Inferior parietal cortex (tissue), 1 donor: ENCODE data around the gene STK11.

Source experiments
- DNase-seq: peaks from one replicate; pipeline ENCODE4 v3.0.0-alpha.2; 2016; ENCODE audit errors: extremely low spot score

STK11 gene

DNA sequence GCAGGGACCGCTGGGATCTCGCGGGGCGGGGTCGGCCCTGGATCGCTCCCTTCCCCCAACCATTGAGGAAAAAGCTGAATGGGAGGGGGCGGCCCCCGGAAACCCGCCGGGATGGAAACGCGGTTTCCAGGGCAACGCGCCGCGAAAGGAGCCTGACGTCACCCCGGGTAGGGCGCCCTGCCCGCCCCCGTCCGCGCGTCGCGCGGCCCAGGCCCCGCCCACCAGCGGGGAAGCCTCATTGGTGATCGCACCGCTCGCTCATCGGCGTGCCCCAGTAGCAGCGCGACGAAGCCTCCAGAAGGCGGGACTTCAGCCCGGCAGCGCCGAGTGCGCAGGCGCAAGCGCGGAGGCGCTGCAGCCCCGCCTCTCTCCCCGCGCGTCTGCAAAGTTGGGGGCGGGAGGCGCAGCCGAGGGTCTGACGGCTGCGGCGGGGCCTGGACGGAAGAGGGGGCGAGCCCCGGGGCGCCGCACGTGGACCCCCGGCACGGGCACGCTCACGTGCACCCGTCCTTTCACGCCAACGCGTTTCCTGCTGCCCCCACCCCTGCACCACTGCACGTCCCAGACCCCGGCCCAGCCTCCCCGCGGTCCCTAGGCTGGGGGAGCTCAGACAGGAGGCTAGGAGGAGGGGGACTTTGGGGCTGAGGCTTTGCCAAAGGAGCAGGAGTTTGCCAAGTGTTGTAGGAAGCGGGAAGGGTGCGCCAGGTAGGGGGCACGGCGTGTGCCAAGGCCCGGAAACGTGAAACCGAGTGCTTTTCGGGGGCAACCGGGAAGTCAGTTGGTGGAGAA lies 55.4 kb downstream of the STK11 start:
- peak; percentile 96 for DNase-seq

DNA sequence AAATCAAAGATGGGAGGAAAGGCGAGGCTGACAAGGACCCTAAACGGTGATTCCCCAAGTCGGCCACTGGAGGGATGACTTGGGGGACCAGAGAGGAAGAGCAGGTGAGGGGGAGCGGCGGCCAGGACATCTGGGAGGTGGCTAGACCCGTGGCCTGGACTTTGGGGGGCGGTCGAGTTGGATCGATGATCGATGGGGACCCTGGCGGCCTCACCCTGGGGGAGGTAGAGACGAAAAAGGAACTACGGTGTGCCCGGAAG lies 55.9 kb downstream of the STK11 start:
- DNase-seq, result no peak

- DNase-seq, result no peak
Observed at GRCh38 chr19:1261798-1262622, 56.4 kb downstream of the STK11 start.

GRCh38 chr19:1262623-1263123 lies 57.1 kb downstream of the STK11 start:
- no peak for DNase-seq

GRCh38 chr19:1263188-1263587 lies 57.6 kb downstream of the STK11 start:
- DNase-seq, result no peak

DNA sequence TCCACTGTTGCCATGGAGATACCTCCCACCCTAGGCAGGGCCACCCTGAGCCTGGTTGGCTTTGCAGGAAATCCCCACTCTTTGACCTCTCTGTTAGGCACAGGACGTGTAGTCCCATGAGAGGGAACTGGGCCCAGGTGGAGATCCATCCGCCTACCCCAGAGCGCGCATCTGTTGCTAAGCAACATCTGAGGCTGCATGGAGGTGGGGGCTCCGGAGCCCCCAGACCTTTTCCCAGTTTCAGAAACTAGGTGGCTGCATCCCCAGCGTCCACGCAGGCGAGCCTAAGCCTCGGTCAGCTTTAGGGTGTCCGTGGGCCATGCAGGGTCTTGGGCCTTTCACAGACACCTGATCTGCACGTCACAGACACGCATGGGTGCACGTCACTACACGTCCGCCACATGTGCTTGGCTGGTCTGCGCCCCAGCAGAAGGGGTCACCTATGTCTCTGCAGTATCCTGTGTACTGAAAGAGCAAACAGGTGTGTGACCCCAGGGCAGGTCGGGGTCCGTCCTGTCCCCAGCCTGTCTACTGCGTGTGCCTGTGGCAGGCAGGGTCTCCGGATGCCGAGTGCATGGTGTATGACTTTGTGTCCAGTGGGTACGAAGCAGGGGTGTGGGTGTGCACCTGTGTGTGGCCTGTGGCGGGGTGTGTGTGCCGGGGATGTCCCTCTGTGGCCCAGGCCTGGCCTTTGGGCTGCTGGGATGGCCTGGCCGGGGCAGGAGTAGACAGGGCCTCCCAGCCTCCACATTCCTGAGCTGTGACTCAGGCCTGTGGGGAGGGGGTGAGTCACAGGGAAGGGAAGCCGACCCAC lies 59.4 kb downstream of the STK11 start:
- DNase-seq, result no peak

DNA sequence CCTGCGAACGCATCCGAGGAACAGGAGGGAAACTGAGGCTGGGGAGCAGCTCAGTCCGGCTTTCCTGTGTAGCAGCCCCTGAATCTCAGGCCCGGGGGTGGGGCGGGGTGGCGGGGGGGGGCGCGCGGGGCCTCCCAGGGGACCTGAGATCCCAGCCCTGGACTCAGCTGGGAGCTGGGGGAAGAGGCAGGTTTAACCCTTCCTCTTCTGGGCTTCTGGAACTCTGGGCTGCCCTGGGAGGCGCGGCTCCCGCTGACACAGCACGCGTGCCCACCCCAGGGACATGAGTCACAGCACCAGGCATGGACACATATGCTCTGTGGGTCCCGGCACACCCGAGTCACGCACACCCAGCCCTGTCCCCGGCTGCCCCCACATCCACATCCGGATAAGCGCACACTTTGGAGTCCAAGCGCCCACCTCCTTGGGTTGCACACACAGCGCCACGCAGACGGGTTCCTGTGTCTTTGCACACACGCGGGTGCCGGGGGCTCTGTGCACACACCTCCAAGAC lies 60.1 kb downstream of the STK11 start:
- no peak for DNase-seq

DNA sequence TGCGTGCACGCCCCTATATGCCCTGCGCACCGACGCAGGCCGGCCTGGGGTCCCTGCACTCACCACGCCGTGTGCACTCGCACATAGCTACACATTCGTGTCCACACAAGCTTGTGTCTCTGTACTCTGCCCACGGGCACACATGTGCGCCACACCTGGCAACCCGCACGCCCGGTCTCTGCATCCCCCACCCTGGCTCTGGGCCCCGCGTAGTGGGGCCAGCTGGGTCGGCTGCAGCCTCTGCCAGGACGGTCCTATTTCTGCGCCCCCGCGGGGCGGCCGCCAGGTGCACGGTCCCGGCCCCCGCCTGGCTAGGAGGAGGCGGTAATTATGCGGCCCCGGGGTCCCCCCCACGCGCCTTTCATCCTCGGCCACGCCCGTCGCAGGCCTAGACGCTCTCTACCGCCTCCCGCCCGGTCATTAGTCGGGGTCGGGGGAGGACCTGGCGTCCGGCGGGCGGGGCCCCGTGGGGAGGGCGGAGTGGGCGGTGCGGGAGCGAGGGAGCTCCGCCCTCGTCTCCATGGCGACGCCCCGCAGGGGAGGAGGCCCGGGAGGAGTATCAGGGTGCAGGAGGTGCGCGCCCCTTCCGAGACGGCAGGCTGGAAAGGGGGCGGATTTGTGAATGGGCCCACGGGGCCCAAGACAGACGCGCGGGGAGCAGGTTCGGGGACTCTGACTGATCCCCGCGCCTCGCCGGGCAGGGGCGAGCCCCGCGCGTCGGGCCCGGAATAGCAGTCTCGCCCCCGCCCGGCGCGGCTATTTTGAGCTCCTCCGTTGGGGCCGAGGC lies 60.7 kb downstream of the STK11 start:
- peak; percentile 78 for DNase-seq

- DNase-seq, result peak; percentile 72
Observed at GRCh38 chr19:1266916-1267476, 61.4 kb downstream of the STK11 start.

GRCh38 chr19:1267477-1268225 lies 62.1 kb downstream of the STK11 start:
- no peak for DNase-seq

DNA sequence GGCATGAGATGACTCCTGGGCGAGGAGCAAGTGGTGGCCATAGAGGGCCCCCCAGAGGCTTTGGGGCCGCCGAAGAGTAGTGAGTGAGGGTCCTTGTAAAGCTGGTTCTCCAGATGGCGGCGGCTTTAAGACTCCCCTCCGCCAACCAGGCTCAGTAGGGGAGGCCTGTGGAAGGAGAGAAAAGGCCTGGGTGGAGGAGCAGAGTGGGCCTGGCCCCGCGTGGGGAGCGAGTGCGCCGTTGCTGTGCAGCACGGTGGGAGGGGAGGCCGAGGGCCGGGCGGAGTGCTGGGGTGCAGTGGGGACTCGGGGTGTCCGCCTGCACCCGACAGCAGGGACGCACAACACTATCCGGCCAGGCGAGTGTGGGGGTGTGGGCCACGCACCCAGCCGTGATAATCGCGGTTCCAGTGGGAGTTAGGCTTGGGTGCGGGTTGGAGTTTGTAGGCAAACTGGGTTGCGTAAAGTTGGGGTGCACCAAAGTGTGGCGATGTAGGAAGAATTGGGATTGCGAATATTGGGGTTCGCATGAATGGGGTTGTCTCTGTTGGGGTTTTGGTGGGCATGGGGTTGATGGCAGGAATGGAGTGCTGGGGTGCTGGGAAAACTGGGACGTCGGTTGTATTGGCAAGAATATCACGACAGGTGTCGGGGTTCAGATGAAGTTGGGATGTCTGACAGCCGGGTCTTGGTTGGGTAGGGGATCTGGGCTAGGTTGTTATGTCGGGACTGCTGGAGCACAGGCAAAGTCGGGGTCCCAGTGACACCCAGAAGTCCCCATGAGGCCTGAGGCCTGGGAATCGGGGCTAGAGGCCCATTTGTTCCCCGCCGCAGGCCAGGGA lies 62.9 kb downstream of the STK11 start:
- no peak for DNase-seq

- DNase-seq, result peak; percentile 98
Observed at GRCh38 chr19:1269065-1269477, 63.5 kb downstream of the STK11 start, which contains the start of gene CIRBP. CIRBP (plus strand) TSS chr19:1269332; CDS start chr19:1270934, 1,602 bp downstream.

DNA sequence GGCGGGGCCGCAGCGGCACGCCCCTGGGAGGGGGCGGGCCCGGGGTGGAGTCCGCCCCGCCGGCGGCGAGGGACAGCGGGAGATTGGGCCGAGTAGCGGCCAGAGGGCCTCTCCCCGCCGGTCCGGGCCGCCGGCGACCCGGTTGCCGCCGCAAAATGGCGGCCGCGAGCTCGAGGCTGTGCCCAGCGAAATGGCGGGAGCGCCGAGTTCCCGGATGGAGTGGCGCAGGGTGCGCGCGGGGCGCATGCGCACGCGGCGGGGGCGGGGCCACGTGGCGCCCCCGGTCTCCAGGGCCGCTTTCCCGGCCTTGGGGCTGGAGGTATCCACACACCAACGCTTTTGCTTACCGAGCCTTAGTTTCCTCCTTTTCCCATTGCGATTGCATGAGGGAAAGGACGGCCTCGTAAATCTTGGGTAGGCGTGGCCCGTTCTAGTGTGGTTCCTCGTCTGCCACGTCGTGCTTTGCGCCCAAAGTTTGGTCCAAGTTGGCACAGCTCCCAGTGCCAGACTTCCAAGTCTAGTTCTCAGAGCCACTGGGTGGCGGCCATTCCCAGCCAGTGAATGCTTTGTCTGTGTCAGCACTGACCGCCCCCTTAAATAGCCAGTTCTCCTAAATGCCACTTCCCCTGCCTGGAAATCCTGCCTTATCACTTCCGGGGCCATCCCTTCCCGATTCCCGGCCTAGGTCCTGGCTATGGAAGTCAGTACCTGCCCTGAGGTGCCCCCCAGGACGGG lies 64.1 kb downstream of the STK11 start:
- peak; percentile 73 for DNase-seq

GRCh38 chr19:1270213-1270853 lies 64.8 kb downstream of the STK11 start:
- no peak for DNase-seq

DNA sequence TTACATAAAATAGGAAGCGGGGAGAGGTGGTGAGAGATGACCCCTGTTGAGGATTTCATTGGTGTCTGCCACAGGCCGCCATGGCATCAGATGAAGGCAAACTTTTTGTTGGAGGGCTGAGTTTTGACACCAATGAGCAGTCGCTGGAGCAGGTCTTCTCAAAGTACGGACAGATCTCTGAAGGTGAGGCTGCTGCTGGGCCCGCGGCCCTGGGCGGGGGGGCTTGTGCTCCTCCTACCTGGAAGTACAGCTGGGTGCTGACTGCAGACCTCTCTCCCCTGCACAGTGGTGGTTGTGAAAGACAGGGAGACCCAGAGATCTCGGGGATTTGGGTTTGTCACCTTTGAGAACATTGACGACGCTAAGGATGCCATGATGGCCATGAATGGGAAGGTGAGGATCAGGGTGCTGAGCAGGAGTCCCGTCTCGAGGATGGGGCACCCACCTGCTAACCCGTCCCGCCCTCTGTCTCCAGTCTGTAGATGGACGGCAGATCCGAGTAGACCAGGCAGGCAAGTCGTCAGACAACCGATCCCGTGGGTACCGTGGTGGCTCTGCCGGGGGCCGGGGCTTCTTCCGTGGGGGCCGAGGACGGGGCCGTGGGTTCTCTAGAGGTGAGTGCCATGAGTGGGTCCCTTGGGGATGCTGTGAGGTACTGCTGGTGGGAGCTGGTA lies 65.4 kb downstream of the STK11 start:
- DNase-seq, result no peak

DNA sequence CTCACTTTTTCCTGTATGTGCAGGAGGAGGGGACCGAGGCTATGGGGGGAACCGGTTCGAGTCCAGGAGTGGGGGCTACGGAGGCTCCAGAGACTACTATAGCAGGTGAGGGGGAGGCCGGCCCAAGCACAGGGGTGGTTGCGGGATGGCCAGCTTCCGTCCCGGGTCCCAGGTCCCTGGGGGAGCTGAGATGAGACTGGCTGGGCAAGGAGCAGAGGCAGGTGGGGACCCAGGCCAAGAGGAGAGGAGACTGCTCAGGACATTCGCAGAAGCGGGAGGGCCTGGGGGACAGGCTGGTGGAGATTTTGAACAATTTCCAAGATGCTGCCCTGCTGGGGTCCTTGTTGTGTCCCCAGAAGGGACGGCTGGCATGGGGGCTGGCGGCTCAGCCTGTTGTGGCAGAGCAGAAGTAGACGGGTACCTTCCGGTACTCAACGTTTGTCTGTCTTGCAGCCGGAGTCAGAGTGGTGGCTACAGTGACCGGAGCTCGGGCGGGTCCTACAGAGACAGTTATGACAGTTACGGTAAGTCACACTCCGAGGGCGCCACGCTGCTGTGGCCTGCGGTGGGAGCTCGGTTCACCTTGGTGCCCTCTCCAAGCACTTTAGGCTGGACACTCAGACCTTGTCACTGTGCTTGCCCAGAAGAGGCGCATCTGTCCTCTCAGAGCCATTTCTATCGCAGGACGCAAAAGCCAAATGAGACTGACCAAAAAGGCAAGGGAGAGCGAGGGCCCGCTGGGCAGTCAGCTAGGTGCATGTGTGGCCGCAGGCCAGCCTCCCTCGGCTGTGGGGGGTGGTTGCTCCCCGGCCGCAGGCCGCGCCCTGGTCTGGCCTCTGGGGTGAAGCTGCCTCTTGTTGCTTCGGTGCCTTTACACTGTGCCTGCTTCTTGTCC lies 66.2 kb downstream of the STK11 start:
- no peak for DNase-seq
